K562 (cell line): ENCODE results near the gene CRCP. TPM values are rescaled to one million over a fixed set of nuclear protein-coding genes. Genes with fewer than 3 reads are reported as not detected.

ENCODE experiments used
- CBX1 ChIP-seq: sonication (generic); IDR thresholded peaks from 2 replicates; pipeline ENCODE4 v1.6.1; 2016; ENCODE audit warnings: antibody characterized with exemption, low read depth, mild to moderate bottlenecking
- EP300 ChIP-seq: IDR thresholded peaks from 2 replicates; pipeline ENCODE4 v1.6.1; 2012; ENCODE audit warnings: low read length, improper control_type of control experiment
- FOXJ2 ChIP-seq: fragments of 200-800 bp; sonication (Bioruptor generic); IDR thresholded peaks from 2 replicates; pipeline ENCODE4 v1.6.1; 2016; ENCODE audit warnings: missing genetic modification characterization, missing compliant biosample characterization
- GATAD2B ChIP-seq: fragments of 450-650 bp; IDR thresholded peaks from 2 replicates; pipeline ENCODE4 v1.6.1; 2017; ENCODE audit warnings: mild to moderate bottlenecking, borderline replicate concordance
- HDAC2 ChIP-seq: fragments of 450-650 bp; IDR thresholded peaks from 2 replicates; pipeline ENCODE4 v1.6.1; 2016; ENCODE audit warnings: mild to moderate bottlenecking
- L3MBTL2 ChIP-seq: fragments of 450-650 bp; IDR thresholded peaks from 2 replicates; pipeline ENCODE4 v1.6.1; 2016; ENCODE audit warnings: mild to moderate bottlenecking, moderate library complexity
- MYNN ChIP-seq, 2 experiments: sonication (generic); formaldehyde crosslinking in 1 of 2; IDR thresholded peaks; 2 replicates each; pipeline versions ENCODE4 v1.5.0 to v1.6.1; 2016 to 2020; ENCODE audit warnings: antibody characterized with exemption in 1 of 2, missing genetic modification reagents in 1 of 2
- NFATC3 ChIP-seq: fragments of 450-650 bp; IDR thresholded peaks from 2 replicates; pipeline ENCODE4 v1.6.1; 2017; ENCODE audit warnings: mild to moderate bottlenecking
- NR3C1 ChIP-seq: sonication (generic); formaldehyde crosslinking; IDR thresholded peaks from 2 replicates; pipeline ENCODE4 v1.8.1; 2022; ENCODE audit warnings: missing genetic modification reagents
- PHF21A ChIP-seq: fragments of 450-650 bp; IDR thresholded peaks from 2 replicates; pipeline ENCODE4 v1.6.1; 2017; ENCODE audit warnings: low read depth, borderline replicate concordance
- PPARD ChIP-seq: fragments of 250-450 bp; sonication (Bioruptor Pico); IDR thresholded peaks from 2 replicates; pipeline ENCODE4 v1.8.0; 2022; ENCODE audit warnings: inconsistent platforms, mild to moderate bottlenecking, moderate library complexity
- RBM22 ChIP-seq: fragments of 200-400 bp; formaldehyde crosslinking; IDR thresholded peaks from 2 replicates; pipeline ENCODE4 v1.6.1; 2018; ENCODE audit warnings: low read length, low read depth; ENCODE audit not compliant: poor library complexity, severe bottlenecking
- SMARCB1 ChIP-seq: IDR thresholded peaks from 2 replicates; pipeline ENCODE4 v1.6.1; 2011; ENCODE audit warnings: improper control_type of control experiment, low read depth; ENCODE audit not compliant: insufficient read length
- SMC3 ChIP-seq: conservative IDR thresholded peaks from 2 replicates; pipeline ENCODE4 v1.6.1; 2011; ENCODE audit warnings: low read depth, low read length, improper control_type of control experiment; ENCODE audit not compliant: insufficient read depth
- STAG1 ChIP-seq: sonication (generic); formaldehyde crosslinking; IDR thresholded peaks from 2 replicates; pipeline ENCODE4 v1.5.0; 2020; ENCODE audit warnings: missing genetic modification reagents, borderline replicate concordance
- ZFP1 ChIP-seq: fragments of 450-650 bp; formaldehyde crosslinking; IDR thresholded peaks from 2 replicates; pipeline ENCODE4 v1.4.0; 2020; ENCODE audit warnings: mild to moderate bottlenecking, mixed read lengths
- ZFP36 ChIP-seq: fragments of 150-350 bp; IDR thresholded peaks from 2 replicates; pipeline ENCODE4 v1.6.1; 2018; ENCODE audit warnings: low read length, low read depth; ENCODE audit not compliant: partially characterized antibody
- ZNF76 ChIP-seq: fragments of 250-450 bp; sonication (Bioruptor Pico); IDR thresholded peaks from 2 replicates; pipeline ENCODE4 v1.4.0; 2020; ENCODE audit warnings: mild to moderate bottlenecking, moderate library complexity, borderline replicate concordance
- polyA plus RNA-seq, 8 experiments: library from polyadenylated mRNA; depleted of rRNA in 4 of 8; stranded (reverse) in 5 of 8; unstranded in 3 of 8; fragments of >200 nt; fragmentation: Nextera tagmentation in 2 of 8; fragmentation: Illumina TruSeq in 1 of 8; extraction: Ambion mirVana in 2 of 8; extraction: Trizol in 1 of 8; gene quantifications; 2 replicates each; pipeline versions ENCODE4 v1.2.1 to v1.2.3, GENCODE V29; 2011 to 2014; ENCODE audit warnings: inconsistent platforms in 1 of 8, missing spikeins in 1 of 8
- total RNA-seq, 7 experiments: library from RNA; depleted of rRNA in 6 of 7; stranded (reverse); fragments of >200 nt in 6 of 7; fragmentation: Illumina TruSeq in 2 of 7; extraction: Trizol in 2 of 7; gene quantifications; 2 replicates each; pipeline versions ENCODE4 v1.2.1 to v1.2.3, GENCODE V29; 2011 to 2021; ENCODE audit warnings: low replicate concordance in 1 of 7
- TF ChIP-seq, protein P1 (sequence below): fragments of 250-450 bp; sonication (Bioruptor Pico); IDR thresholded peaks from 2 replicates; pipeline ENCODE4 v1.4.0; 2020; ENCODE audit warnings: mild to moderate bottlenecking, moderate library complexity, borderline replicate concordance
- TF ChIP-seq, protein P2 (sequence below): sonication (generic); formaldehyde crosslinking; IDR thresholded peaks from 2 replicates; pipeline ENCODE4 v1.8.0; 2022; ENCODE audit warnings: missing genetic modification reagents, mild to moderate bottlenecking, borderline replicate concordance
- TF ChIP-seq, protein P3 (sequence below): fragments of 450-650 bp; conservative IDR thresholded peaks from 2 replicates; pipeline ENCODE4 v1.6.1; 2016; ENCODE audit warnings: missing genetic modification characterization, low read depth, mild to moderate bottlenecking, control low read depth, missing compliant biosample characterization

The CRCP gene
- total and polyA plus RNA-seq, 9 of the 15 experiments (the other 6 are each of a cell fraction or from before 2014, with no cell fraction given): 22.1 to 58.3 (median 43.4) TPM

DNA sequence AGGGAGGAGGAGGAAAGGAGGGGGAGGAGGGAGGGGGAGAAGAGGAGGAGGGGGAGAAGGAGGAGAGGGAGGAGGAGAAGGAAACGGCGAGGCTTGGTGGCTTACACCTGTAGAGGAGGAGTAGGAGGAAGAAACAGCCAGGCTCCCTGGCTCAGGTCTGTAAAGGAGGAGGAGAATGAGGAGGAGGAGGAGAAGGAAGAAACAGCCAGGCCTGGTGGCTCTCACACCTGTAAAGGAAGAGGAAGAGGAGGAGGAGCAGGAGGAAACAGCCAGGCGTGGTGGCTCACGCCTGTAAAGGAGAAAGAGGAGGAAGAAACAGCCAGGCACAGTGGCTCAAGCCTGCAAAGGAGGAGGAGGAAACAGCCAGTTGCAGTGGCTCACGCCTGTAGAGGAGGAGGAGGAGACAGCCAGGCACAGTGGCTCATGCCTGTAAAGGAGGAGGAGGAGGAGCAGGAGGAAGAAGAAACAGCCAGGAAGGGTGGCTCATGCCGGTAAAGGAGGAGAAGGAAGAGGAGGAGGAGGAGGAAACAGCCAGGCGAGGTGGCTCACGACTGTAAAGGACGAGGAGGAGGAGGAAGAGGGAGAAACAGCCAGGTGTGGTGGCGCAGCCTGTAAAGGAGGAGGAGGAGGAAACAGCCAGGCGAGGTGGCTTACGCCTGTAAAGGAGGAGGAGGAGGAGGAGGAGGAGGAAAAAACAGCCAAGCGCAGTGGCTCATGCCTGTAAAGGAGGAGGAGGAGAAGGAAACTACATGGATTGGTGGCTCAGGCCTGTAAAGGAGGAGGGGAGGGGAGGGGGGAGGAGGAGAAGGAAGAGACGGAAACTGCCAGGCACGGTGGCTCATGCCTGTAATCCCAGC, 14.9 kb upstream of the CRCP start (continued):
- TF ChIP-seq NFATC3: no peak
- TF ChIP-seq ZFP1 (CRISPR knock-in tag): no peak
- no peak for TF ChIP-seq RBM22
- no peak for TF ChIP-seq GATAD2B
- TF ChIP-seq FOXJ2 (tag): no peak
- TF ChIP-seq NR3C1 (CRISPR knock-in tag): no peak
- TF ChIP-seq PPARD (CRISPR knock-in tag): no peak
- TF ChIP-seq ZFP36: no peak
- no peak for TF ChIP-seq MYNN (IDR thresholded peaks at IDR 0.05)
- TF ChIP-seq MYNN (CRISPR knock-in tag; IDR thresholded peaks at IDR 0.05): no peak
- no peak for TF ChIP-seq CBX1
- TF ChIP-seq L3MBTL2: no peak
- no peak for TF ChIP-seq STAG1 (CRISPR knock-in tag)
- TF ChIP-seq PHF21A: no peak
- TF ChIP-seq, protein P1, sequence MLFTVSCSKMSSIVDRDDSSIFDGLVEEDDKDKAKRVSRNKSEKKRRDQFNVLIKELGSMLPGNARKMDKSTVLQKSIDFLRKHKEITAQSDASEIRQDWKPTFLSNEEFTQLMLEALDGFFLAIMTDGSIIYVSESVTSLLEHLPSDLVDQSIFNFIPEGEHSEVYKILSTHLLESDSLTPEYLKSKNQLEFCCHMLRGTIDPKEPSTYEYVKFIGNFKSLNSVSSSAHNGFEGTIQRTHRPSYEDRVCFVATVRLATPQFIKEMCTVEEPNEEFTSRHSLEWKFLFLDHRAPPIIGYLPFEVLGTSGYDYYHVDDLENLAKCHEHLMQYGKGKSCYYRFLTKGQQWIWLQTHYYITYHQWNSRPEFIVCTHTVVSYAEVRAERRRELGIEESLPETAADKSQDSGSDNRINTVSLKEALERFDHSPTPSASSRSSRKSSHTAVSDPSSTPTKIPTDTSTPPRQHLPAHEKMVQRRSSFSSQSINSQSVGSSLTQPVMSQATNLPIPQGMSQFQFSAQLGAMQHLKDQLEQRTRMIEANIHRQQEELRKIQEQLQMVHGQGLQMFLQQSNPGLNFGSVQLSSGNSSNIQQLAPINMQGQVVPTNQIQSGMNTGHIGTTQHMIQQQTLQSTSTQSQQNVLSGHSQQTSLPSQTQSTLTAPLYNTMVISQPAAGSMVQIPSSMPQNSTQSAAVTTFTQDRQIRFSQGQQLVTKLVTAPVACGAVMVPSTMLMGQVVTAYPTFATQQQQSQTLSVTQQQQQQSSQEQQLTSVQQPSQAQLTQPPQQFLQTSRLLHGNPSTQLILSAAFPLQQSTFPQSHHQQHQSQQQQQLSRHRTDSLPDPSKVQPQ (CRISPR knock-in tag): no peak
- no peak for TF ChIP-seq SMARCB1
- no peak for TF ChIP-seq SMC3
- no peak for TF ChIP-seq ZNF76
- TF ChIP-seq, protein P2, sequence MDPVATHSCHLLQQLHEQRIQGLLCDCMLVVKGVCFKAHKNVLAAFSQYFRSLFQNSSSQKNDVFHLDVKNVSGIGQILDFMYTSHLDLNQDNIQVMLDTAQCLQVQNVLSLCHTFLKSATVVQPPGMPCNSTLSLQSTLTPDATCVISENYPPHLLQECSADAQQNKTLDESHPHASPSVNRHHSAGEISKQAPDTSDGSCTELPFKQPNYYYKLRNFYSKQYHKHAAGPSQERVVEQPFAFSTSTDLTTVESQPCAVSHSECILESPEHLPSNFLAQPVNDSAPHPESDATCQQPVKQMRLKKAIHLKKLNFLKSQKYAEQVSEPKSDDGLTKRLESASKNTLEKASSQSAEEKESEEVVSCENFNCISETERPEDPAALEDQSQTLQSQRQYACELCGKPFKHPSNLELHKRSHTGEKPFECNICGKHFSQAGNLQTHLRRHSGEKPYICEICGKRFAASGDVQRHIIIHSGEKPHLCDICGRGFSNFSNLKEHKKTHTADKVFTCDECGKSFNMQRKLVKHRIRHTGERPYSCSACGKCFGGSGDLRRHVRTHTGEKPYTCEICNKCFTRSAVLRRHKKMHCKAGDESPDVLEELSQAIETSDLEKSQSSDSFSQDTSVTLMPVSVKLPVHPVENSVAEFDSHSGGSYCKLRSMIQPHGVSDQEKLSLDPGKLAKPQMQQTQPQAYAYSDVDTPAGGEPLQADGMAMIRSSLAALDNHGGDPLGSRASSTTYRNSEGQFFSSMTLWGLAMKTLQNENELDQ (CRISPR knock-in tag): no peak
- TF ChIP-seq HDAC2: peak; percentile 98
- TF ChIP-seq EP300: no peak
- TF ChIP-seq, protein P3, sequence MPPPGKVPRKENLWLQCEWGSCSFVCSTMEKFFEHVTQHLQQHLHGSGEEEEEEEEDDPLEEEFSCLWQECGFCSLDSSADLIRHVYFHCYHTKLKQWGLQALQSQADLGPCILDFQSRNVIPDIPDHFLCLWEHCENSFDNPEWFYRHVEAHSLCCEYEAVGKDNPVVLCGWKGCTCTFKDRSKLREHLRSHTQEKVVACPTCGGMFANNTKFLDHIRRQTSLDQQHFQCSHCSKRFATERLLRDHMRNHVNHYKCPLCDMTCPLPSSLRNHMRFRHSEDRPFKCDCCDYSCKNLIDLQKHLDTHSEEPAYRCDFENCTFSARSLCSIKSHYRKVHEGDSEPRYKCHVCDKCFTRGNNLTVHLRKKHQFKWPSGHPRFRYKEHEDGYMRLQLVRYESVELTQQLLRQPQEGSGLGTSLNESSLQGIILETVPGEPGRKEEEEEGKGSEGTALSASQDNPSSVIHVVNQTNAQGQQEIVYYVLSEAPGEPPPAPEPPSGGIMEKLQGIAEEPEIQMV: peak; percentile 38; the same call in 1 of the 2 replicates
